ENCODE measurements around the gene TMEM169. TPM values are rescaled to one million over a fixed set of nuclear protein-coding genes. Genes with fewer than 3 reads are reported as not detected.
A peak's percentile ranks its signal among the peaks of the same experiment; 100 is the strongest.

Gene TMEM169
- total RNA-seq, 2 experiments from 2014 or later: 0.27 to 0.53 TPM

- no peak overlapping the region for H3K27ac ChIP-seq (ENCODE audit: low read depth in 1 of 2, low read length in 2 of 2)
- no peaks in the 10 kb centered on the region for H3K9me3 ChIP-seq (ENCODE audit: control insufficient read depth in 1 of 2, insufficient read depth in 1 of 2, low read length in 2 of 2)
- H3K36me3 ChIP-seq (ENCODE audit: insufficient read depth, low read length): peaks cover 65% of the 10 kb centered on the region
- peaks cover 87% of the 10 kb centered on the region for H3K36me3 Mint-ChIP-seq (ENCODE audit: low read depth)
- no peaks in the 10 kb centered on the region for H3K9me3 Mint-ChIP-seq
- no peaks in the 10 kb centered on the region for H3K27me3 Mint-ChIP-seq
- no peak for TF ChIP-seq CTCF (IDR thresholded peaks at IDR 0.05)
- H3K4me1 Mint-ChIP-seq (ENCODE audit: low read depth): peaks cover 90% of the 10 kb centered on the region
- H3K27me3 ChIP-seq (ENCODE audit: control insufficient read depth in 1 of 2, insufficient read depth in 2 of 2, low read length in 2 of 2): no peaks in the 10 kb centered on the region
- CTCF ChIA-PET: no interaction called here
- intact Hi-C loops (cut with DNase I, micrococcal nuclease): loop anchor here (2.0 to 10.0 kb wide), 3 partner anchors 30 to 384 kb away; partner anchors contain the start of gene RPL37A (in 1 of the 2)
- no peak overlapping the region for H3K4me3 ChIP-seq (ENCODE audit: low read length)
- DNase-seq: no peak
- ATAC-seq (ENCODE audit: poor library complexity): no peak
- peak overlapping the region; percentile 51 for H3K4me3 Mint-ChIP-seq
- peak overlapping the region; percentile 97 for H3K27ac Mint-ChIP-seq
- POLR2A ChIA-PET: interaction anchor here (2.2 kb wide), 1 partner anchor 55 kb away, joined by 7 read pairs; no protein-coding TSS in a partner anchor
- H3K4me1 ChIP-seq (ENCODE audit: insufficient read depth, low read length): peaks cover 46% of the 10 kb centered on the region
Measured at GRCh38 chr2:216112926-216113325, 31.2 kb downstream of the TMEM169 start.

GRCh38 chr2:216113572-216113971, 31.9 kb downstream of the TMEM169 start:
- CTCF ChIA-PET: interaction anchor here (1.5 to 1.9 kb wide), 2 partner anchors 10 to 54 kb away, joined by 3 to 12 read pairs; no protein-coding TSS in a partner anchor
- Histone ChIP-seq H3K9me3 (ENCODE audit: control insufficient read depth in 1 of 2, insufficient read depth in 1 of 2, low read length in 2 of 2) (no peaks in the 10 kb centered on the region), H3K36me3 (ENCODE audit: insufficient read depth, low read length) (peaks cover 71% of the 10 kb centered on the region), H3K27ac (ENCODE audit: low read depth in 1 of 2, low read length in 2 of 2) (peak overlapping the region in 1 of 2 donors; percentile 15), H3K4me3 (ENCODE audit: low read length) (no peak overlapping the region), H3K27me3 (ENCODE audit: control insufficient read depth in 1 of 2, insufficient read depth in 2 of 2, low read length in 2 of 2) (no peaks in the 10 kb centered on the region), H3K4me1 (ENCODE audit: insufficient read depth, low read length) (peaks cover 44% of the 10 kb centered on the region)
- POLR2A ChIA-PET: interaction anchor here (2.2 kb wide), 1 partner anchor 56 kb away, joined by 7 read pairs; no protein-coding TSS in a partner anchor
- ATAC-seq (ENCODE audit: poor library complexity): no peak
- peak in 1 of 14 experiments; percentile 9 for DNase-seq
- no peak for TF ChIP-seq CTCF (IDR thresholded peaks at IDR 0.05)
- Mint-ChIP-seq H3K27ac (no peak overlapping the region), H3K4me1 (ENCODE audit: low read depth) (peaks cover 95% of the 10 kb centered on the region), H3K9me3 (no peaks in the 10 kb centered on the region), H3K27me3 (no peaks in the 10 kb centered on the region), H3K4me3 (no peak overlapping the region), H3K36me3 (ENCODE audit: low read depth) (peaks cover 93% of the 10 kb centered on the region)
- intact Hi-C loops (cut with DNase I, micrococcal nuclease): loop anchor here (2.0 to 10.0 kb wide), 3 partner anchors 31 to 384 kb away; partner anchors contain the start of gene RPL37A (in 1 of the 2)

GRCh38 chr2:216114382-216114713, 32.6 kb downstream of the TMEM169 start:
- Mint-ChIP-seq H3K4me1 (ENCODE audit: low read depth) (peaks cover 95% of the 10 kb centered on the region), H3K4me3 (peak overlapping the region; percentile 90), H3K9me3 (no peaks in the 10 kb centered on the region), H3K27me3 (no peaks in the 10 kb centered on the region), H3K36me3 (ENCODE audit: low read depth) (peaks cover 95% of the 10 kb centered on the region), H3K27ac (peak overlapping the region; percentile 90)
- Histone ChIP-seq H3K9me3 (ENCODE audit: control insufficient read depth in 1 of 2, insufficient read depth in 1 of 2, low read length in 2 of 2) (no peaks in the 10 kb centered on the region), H3K36me3 (ENCODE audit: insufficient read depth, low read length) (peaks cover 79% of the 10 kb centered on the region), H3K4me3 (ENCODE audit: low read length) (no peak overlapping the region), H3K27me3 (ENCODE audit: control insufficient read depth in 1 of 2, insufficient read depth in 2 of 2, low read length in 2 of 2) (no peaks in the 10 kb centered on the region), H3K27ac (ENCODE audit: low read depth in 1 of 2, low read length in 2 of 2) (peak overlapping the region; percentile 15 to 39), H3K4me1 (ENCODE audit: insufficient read depth, low read length) (peaks cover 43% of the 10 kb centered on the region)
- CTCF ChIA-PET: interaction anchor here (0.6 to 1.9 kb wide), 10 partner anchors 9 to 298 kb away, joined by 3 to 12 read pairs (median 4); partner anchors contain the start of genes PECR, SMARCAL1 and TMEM169
- intact Hi-C loops (cut with DNase I, micrococcal nuclease): loop anchor here (1.0 to 10.0 kb wide), 4 partner anchors 60 to 383 kb away; partner anchors contain the start of genes RPL37A (in 1 of the 2) and SMARCAL1 (in 1 of the 2)
- ATAC-seq (ENCODE audit: poor library complexity): peak; percentile 9
- no peak for DNase-seq
- POLR2A ChIA-PET: interaction anchor here (0.8 to 2.2 kb wide), 4 partner anchors 9 to 56 kb away, joined by 3 to 10 read pairs (median 5); partner anchors contain the start of genes PECR and TMEM169
- no peak for TF ChIP-seq CTCF (IDR thresholded peaks at IDR 0.05)
